HG03442 (cell line): ENCODE measurements around the gene MUS81.
A peak's percentile ranks its signal among the peaks of the same experiment; 100 is the strongest.
"Not testable (repeated sequence)": the region's sequence is repeated elsewhere in the genome, so short reads cannot be mapped to it uniquely, and the experiment has no call there.

Experiments used
- ATAC-seq: cut with Tn5 transposase; IDR thresholded peaks from one replicate; pipeline ENCODE4 v1.9.1; 2021; ENCODE audit warnings: mild to moderate bottlenecking, moderate library complexity; ENCODE audit not compliant: unreplicated experiment

Gene MUS81, protein sequence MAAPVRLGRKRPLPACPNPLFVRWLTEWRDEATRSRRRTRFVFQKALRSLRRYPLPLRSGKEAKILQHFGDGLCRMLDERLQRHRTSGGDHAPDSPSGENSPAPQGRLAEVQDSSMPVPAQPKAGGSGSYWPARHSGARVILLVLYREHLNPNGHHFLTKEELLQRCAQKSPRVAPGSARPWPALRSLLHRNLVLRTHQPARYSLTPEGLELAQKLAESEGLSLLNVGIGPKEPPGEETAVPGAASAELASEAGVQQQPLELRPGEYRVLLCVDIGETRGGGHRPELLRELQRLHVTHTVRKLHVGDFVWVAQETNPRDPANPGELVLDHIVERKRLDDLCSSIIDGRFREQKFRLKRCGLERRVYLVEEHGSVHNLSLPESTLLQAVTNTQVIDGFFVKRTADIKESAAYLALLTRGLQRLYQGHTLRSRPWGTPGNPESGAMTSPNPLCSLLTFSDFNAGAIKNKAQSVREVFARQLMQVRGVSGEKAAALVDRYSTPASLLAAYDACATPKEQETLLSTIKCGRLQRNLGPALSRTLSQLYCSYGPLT

DNA sequence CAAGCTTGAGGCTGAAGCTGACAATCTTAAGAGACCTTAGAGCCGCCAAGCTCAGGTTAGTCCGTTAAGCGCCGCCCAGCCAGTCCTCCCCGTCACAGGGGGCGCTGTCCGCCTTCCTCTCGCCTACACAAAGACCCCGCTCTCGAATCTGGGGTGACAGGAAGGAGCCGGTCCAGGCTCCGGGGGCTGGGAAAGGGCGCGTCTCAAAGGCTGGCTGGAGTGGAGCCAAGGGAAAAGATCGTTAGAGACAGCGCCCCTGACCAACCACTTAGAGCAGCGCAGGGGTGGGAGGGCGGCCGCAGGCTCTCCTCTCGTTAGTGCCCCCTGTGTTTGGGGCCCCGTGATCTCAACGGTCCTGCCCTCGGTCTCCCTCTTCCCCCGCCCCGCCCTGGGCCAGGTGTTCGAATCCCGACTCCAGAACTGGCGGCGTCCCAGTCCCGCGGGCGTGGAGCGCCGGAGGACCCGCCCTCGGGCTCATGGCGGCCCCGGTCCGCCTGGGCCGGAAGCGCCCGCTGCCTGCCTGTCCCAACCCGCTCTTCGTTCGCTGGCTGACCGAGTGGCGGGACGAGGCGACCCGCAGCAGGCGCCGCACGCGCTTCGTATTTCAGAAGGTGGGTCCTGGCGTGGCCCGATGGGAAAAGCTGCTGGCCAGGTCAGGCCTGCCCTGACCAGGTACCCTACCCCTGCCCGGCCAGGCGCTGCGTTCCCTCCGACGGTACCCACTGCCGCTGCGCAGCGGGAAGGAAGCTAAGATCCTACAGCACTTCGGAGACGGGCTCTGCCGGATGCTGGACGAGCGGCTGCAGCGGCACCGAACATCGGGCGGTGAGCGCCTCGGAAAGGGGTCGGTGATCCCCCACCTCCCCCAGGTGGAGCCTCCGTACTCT lies at the start of gene MUS81:
MUS81 (plus strand) TSS at position 156 of the 887 bp plus-strand sequence; CDS start at position 477, 321 bp downstream.
- ATAC-seq = no peak

DNA sequence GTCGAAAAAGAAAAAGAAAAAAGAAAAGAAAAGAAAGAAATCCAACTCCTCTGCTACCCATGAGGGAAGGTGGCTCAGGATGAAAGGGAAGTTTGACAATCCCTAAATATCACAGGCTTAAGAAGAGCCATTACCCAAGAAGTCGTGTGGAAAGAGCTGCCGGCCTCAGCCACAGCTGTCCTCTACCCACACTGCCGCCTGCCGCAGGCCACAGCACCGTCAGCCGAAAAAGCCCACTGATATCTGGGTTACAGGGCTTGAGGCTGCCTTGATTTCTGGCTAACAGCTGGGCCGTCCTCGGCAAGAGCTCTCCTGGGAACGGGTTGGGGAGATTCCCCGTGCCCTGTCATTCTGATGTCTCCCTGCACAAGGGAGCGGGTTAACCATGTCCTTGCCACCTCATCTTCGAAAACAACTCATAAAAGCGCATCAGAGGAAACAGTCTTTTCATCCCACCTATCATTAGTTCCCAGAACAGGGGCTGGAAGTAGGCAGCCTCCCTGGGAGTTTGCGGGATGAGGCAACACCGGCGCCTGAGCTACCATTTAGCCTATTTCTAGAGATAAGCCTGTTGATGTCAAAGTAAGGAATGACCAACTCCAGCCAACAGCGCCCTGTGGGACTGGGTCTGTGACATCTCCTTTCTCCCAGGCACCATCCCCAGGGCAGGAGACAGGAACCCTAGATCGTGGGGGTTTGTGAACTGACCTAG lies 48.3 kb upstream of the MUS81 start:
- ATAC-seq = no peak

GRCh38 chr11:65814131-65814985 lies 45.9 kb upstream of the MUS81 start:
- no peak for ATAC-seq

GRCh38 chr11:65814986-65815565 lies 45.2 kb upstream of the MUS81 start:
- no peak for ATAC-seq

GRCh38 chr11:65816696-65817095 lies 43.5 kb upstream of the MUS81 start:
- ATAC-seq = no peak

DNA sequence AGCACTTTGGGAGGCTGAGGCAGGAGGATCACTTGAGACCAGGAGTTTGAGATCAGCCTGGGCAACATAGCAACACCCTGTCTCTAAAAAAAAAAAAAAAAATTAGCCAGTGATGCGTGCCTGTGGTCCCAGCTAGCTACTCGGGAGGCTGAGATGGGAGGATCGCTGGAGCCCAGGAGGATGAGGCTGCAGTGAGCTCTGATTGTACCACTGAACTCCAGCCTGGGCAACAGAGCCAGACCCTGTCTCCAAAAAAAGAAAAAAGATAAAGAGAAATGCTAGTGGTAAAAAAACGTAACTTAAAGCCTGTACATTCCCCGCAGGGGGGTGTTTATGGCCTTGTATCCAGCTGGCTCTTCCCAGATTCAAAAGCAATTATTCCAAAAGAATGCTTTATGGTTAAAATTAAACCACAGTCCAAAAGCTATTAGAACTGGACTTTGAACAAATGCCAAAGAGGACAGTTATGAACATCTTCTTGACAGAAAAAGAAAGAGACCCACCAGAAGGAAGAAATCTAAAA lies 42.9 kb upstream of the MUS81 start:
- ATAC-seq = no peak

GRCh38 chr11:65817835-65818680 lies 42.2 kb upstream of the MUS81 start:
- ATAC-seq = peak; percentile 71

GRCh38 chr11:65821107-65821506 lies 39.1 kb upstream of the MUS81 start:
- no peak for ATAC-seq

- ATAC-seq = no peak
These were observed 37.3 kb upstream of the MUS81 start for GRCh38 chr11:65822776-65823528.

DNA sequence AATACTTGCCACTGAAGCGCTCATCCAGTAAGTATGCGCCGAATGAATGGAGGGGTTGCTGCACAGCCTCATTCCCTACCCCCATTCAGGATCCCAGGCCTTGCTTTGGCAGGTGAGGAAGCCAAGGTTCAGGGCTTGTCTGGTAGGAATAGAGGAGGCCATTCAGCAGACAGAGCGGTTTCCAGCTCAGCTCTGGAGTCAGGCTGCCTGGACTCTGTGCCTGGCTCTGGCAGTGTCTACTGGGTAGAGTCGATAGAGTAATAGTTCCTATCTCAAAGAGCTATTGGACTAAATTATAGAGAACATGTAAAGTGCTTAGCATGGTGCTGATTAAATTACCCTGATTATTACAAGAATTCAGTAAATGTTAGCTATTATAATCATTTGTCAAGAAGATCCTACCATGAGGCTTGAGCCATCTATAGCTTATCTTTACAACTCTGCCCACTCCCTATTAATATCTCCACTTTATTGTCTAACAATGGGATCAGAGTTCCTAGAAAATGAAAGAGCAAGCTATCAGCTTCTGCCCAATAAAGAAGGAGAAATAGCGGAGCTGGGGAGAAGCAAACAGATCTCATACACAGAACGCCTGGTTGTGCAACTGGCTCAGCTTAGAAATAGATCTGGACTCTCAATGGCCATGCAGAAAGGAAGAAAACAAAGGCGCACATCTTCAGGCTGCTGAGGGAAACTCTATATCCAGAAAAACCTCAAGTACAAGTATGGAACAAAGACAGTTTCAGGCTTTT lies 33.1 kb upstream of the MUS81 start:
- no peak for ATAC-seq

DNA sequence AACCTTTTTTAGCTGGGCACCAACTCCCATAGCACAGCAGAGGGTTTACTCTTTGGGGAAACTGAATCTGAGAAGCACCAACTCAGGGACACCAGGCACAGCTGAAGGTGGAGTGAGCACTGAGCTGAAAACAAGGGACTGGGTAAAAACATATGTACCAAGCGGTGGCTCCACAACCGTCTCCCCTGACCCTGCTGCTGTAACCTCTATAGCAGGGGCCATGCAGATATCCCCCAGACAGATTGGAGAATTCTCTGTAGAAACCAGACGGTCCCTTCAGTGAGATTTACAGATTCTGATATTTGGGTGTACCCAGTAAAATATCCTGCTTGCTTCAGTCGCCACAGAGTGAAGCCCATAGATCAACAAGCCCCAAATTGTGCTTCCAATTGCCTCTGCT lies 30.8 kb upstream of the MUS81 start:
- ATAC-seq = no peak

GRCh38 chr11:65832231-65832630 lies 28.0 kb upstream of the MUS81 start:
- ATAC-seq = not testable (repeated sequence)

- peak; percentile 81 for ATAC-seq
These were observed 26.8 kb upstream of the MUS81 start, which contains the start of gene SNX32 for GRCh38 chr11:65833297-65834030. TSS of gene SNX32 (plus strand) at chr11:65833963. CDS start at chr11:65834066, 103 bp downstream.

GRCh38 chr11:65834202-65834601 lies 26.0 kb upstream of the MUS81 start:
- ATAC-seq = no peak

GRCh38 chr11:65842144-65842543 lies 18.1 kb upstream of the MUS81 start:
- ATAC-seq = no peak

- ATAC-seq = no peak
These were observed 16.4 kb upstream of the MUS81 start for GRCh38 chr11:65843811-65844210.
